BJ (cell line): ENCODE data around the gene MARCHF4. TPM values are rescaled to one million over a fixed set of nuclear protein-coding genes. Genes with fewer than 3 reads are reported as not detected.

Source experiments
- CTCF ChIA-PET: fragments of 350-600 bp; formaldehyde crosslinking; extraction: SDS; loops from one replicate; lab custom pipeline; 2021; ENCODE audit warnings: antibody characterized with exemption, inconsistent platforms; lab: Yijun Ruan, JAX
- POLR2A ChIA-PET: fragments of 300-600 bp; sonication (Branson Sonifier 250); formaldehyde crosslinking; extraction: SDS; loops from one replicate; lab custom pipeline; 2021; ENCODE audit warnings: antibody characterized with exemption; lab: Charles Lee
- DNase-seq: peaks from one replicate; pipeline ENCODE4 v3.0.0-alpha.2; 2011; ENCODE audit warnings: low read depth
- H3K27me3 ChIP-seq: 2 replicates; pipeline ENCODE4 v1.6.0; 2011; ENCODE audit warnings: low read length; ENCODE audit not compliant: control insufficient read depth, insufficient read depth
- H3K36me3 ChIP-seq: 2 replicates; pipeline ENCODE4 v1.5.1; 2011; ENCODE audit warnings: low read length; ENCODE audit not compliant: control insufficient read depth, insufficient read depth
- H3K4me3 ChIP-seq: 2 replicates; pipeline ENCODE4 v1.5.1; 2011; ENCODE audit warnings: low read depth, mild to moderate bottlenecking, control low read depth, low read length
- polyA minus RNA-seq: library from RNA; depleted of rRNA, polyadenylated mRNA; stranded (reverse); fragments of >200 nt; gene quantifications from 2 replicates; pipeline ENCODE4 v1.2.3, GENCODE V29; 2011; rRNA and poly(A)+ RNA removed
- polyA plus RNA-seq: library from polyadenylated mRNA; depleted of rRNA; stranded (reverse); fragments of >200 nt; gene quantifications from 2 replicates; pipeline ENCODE4 v1.2.3, GENCODE V29; 2011; rRNA removed
- TF ChIP-seq, protein P1 (sequence below): IDR thresholded peaks from 2 replicates; pipeline ENCODE4 v1.5.1; 2011; ENCODE audit warnings: low read depth, mild to moderate bottlenecking, control low read depth, inconsistent platforms, low read length, moderate library complexity; ENCODE audit not compliant: insufficient read depth

The MARCHF4 gene, protein sequence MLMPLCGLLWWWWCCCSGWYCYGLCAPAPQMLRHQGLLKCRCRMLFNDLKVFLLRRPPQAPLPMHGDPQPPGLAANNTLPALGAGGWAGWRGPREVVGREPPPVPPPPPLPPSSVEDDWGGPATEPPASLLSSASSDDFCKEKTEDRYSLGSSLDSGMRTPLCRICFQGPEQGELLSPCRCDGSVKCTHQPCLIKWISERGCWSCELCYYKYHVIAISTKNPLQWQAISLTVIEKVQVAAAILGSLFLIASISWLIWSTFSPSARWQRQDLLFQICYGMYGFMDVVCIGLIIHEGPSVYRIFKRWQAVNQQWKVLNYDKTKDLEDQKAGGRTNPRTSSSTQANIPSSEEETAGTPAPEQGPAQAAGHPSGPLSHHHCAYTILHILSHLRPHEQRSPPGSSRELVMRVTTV
- 9.7 and 10.0 TPM in 2 replicates for polyA plus RNA-seq
- 9.8 and 10.1 TPM in 2 replicates for polyA minus RNA-seq

DNA sequence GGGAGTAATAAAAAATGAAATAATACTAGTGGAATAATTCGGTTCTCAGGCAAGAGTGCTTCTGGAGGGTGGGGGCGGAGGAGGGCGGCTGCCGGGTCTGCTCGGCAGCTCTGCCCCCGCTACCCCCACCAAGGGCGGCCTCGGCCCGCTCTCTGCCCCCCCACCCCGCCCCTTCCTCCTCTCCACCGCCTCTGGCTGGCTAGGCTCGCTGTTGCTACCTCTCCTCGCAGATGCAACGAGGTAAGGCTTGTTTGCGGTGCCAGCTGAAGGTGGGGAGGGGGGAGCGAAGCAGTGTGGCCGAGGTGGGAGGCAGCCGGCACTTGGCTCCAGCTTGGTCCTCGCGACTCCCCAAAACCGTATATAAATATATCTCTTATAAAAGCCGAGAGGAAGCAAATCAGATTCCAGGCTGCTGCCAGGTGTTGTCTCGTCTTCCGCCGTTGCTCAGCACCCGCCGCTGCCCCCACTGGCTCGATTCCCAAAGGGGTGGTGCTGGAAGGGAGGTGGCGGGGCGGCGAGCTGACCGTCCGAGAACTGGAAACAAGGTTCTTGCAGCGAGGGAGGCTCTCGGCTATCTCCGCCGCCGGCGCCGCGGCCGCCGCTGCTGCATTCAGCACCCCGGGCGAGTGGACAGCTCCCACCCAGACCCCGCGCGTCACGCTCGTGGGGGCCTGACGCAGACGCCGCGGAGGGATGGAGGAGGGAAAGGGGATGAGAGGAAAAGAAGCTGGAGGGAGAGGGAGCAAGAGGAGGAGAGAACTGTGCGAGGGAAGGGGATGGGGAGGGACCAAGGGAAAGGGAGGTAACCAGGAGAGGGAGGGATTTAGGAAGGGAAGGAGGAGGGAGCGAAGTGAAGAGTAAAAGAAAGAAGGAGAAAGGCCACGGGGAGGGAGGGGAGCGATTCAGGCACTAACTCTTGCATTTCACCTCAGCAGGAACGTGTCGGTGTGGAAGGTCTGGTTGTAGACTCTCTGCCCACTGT is at the start of gene MARCHF4:
MARCHF4 (minus strand) TSS at position 763 of the 982 bp plus-strand sequence. CDS start 2,223 bp downstream, outside the sequence.
- peak within 1 kb of the TSS; percentile 85 for H3K4me3 ChIP-seq
- H3K27me3 ChIP-seq: no peaks in the 10 kb centered on the region
- DNase-seq: peak; percentile 62
- H3K36me3 ChIP-seq: no peaks in the 10 kb centered on the region
- TF ChIP-seq, protein P1, sequence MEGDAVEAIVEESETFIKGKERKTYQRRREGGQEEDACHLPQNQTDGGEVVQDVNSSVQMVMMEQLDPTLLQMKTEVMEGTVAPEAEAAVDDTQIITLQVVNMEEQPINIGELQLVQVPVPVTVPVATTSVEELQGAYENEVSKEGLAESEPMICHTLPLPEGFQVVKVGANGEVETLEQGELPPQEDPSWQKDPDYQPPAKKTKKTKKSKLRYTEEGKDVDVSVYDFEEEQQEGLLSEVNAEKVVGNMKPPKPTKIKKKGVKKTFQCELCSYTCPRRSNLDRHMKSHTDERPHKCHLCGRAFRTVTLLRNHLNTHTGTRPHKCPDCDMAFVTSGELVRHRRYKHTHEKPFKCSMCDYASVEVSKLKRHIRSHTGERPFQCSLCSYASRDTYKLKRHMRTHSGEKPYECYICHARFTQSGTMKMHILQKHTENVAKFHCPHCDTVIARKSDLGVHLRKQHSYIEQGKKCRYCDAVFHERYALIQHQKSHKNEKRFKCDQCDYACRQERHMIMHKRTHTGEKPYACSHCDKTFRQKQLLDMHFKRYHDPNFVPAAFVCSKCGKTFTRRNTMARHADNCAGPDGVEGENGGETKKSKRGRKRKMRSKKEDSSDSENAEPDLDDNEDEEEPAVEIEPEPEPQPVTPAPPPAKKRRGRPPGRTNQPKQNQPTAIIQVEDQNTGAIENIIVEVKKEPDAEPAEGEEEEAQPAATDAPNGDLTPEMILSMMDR: no peak
- POLR2A ChIA-PET: interaction anchor here (0.5 to 1.5 kb wide), 5 partner anchors 40 to 223 kb away, joined by 3 to 13 read pairs (median 4); partner anchors contain the start of gene SMARCAL1
- CTCF ChIA-PET: interaction anchor here (0.8 to 3.0 kb wide), 7 partner anchors 10 to 150 kb away, joined by 3 to 14 read pairs (median 4); partner anchors contain the start of gene SMARCAL1

DNA sequence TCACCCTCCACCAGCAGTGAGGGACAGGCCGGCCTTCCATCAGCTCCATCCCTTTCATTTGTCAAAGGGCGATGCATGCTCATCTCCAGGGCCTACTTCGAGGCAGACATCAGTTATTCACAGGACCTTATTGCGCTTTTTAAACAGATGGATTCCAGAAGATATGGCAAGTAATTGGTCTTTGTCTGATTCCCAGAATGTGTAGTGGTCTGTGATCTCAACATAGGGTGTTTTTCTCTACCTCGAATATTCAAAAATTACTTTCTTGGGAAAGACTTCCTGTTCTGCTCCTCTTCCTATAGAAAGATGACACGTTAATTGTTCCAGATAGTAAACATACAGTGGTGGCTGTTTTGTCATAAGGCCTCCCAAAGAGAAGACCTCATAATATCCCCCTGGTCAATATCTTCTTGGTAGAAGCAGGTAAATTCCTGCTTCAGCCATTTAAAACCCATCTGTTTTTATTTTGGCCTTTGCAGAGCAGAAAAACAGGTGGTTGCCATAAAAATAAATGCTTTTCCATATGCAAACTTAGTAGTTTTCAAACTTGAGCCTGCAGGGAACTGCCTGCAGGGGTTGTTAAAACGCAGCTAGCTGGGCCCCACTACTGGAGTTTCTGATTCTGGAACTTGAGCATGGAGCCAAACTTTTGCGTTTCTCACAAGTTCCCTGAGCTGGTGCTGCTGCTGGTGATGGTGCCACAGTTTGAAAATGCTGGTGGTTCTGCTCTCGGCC is 48.3 kb upstream of the MARCHF4 start:
- TF ChIP-seq, protein P1: no peak
- POLR2A ChIA-PET: no interaction called here
- Histone ChIP-seq H3K27me3 (no peaks in the 10 kb centered on the region), H3K4me3 (no peak overlapping the region), H3K36me3 (peaks cover 27% of the 10 kb centered on the region)
- CTCF ChIA-PET: no interaction called here
- DNase-seq: no peak

DNA sequence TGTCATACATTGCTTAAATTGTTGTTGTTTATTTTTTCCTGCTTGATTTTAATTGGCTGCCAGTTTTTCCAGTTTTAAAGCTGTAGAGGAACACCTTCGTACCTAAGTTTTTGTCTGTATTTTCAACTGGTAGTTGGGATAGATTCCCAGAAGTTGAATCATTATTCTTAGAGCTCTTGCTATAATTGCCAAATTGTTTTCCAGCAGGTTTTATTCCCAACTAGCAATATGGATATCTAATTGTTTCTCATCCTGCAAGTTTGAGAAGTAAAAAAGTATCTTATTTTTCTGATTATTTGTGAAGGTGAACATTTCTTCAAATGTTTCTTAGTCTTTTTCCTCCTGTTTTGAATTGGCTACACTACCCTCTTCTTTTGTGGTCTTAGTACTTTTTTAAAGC is 46.7 kb upstream of the MARCHF4 start:
- no peak for DNase-seq
- TF ChIP-seq, protein P1: no peak
- Histone ChIP-seq H3K36me3 (peaks cover 22% of the 10 kb centered on the region), H3K4me3 (no peak overlapping the region), H3K27me3 (no peaks in the 10 kb centered on the region)
- CTCF ChIA-PET: interaction anchor here (1.1 to 1.7 kb wide), 2 partner anchors 13 to 15 kb away, joined by 3 to 8 read pairs; no protein-coding TSS in a partner anchor
- POLR2A ChIA-PET: no interaction called here

DNA sequence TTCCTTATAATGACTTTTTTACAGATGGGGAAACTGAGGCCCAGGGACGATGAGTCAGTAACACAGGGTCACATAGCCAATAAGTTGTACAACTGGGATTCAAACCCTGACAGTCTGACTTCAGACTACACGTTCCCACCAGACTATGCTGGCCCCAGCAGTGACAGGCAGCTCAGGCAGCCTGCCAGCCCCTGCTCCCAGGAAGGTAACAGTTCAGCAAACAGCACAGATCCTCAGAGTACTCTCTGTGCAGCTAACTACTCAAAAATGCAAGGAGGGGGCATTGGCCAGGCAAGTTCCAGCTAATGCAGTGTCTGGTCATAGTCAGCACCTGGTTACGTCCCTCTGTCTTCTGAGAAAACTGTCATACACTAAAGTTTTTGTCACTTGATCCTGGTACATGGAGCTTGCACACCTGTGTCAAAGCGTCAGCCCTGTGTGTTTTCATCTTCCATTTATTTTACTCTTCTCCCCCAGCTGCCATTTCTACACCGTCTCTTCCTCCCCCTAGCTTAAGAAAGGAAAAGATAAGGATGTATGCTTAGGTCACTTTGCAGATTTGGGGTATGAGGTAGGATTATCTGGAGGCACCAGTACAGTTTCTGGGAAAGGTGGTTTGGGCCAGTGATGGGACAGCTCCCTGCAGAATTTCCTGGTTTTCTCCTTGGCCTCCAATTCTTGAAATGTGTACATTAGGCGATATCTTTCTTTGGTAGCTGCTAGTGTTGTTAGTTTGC is 44.5 kb upstream of the MARCHF4 start:
- Histone ChIP-seq H3K36me3 (peaks cover 15% of the 10 kb centered on the region), H3K27me3 (no peaks in the 10 kb centered on the region), H3K4me3 (no peak overlapping the region)
- ChIA-PET CTCF (interaction anchor here (1.1 to 2.4 kb wide), 2 partner anchors 13 to 110 kb away, joined by 3 to 14 read pairs; no protein-coding TSS in a partner anchor), POLR2A (no interaction called here)
- TF ChIP-seq, protein P1: no peak
- DNase-seq: no peak
